ENCODE measurements around the gene TAF7L. TPM values are rescaled to one million over a fixed set of nuclear protein-coding genes. Genes with fewer than 3 reads are reported as not detected.
"Not testable (repeated sequence)": the region's sequence is repeated elsewhere in the genome, so short reads cannot be mapped to it uniquely, and the experiment has no call there.

The TAF7L gene, protein sequence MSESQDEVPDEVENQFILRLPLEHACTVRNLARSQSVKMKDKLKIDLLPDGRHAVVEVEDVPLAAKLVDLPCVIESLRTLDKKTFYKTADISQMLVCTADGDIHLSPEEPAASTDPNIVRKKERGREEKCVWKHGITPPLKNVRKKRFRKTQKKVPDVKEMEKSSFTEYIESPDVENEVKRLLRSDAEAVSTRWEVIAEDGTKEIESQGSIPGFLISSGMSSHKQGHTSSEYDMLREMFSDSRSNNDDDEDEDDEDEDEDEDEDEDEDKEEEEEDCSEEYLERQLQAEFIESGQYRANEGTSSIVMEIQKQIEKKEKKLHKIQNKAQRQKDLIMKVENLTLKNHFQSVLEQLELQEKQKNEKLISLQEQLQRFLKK
- 0.06 to 0.26 TPM (median 0.13 TPM) in 3 replicates for polyA plus RNA-seq
- 0.74 TPM for polyA plus RNA-seq (2011; ENCODE audit: low read depth)
- 0.03 and 0.12 TPM in 2 replicates for polyA plus RNA-seq (2011; cell fraction: cytosol; rRNA removed)
- 0.76 and 1.1 TPM in 2 replicates for polyA plus RNA-seq (2011; cell fraction: nucleus; rRNA removed)
- polyA plus RNA-seq (2012; ENCODE audit: low replicate concordance) = 0.42 TPM in 1 of 2 replicates, not detected in the other
- polyA minus RNA-seq = 0.35 TPM in 1 of 3 replicates, not detected in the others
- not detected for polyA minus RNA-seq (2011; cell fraction: cytosol; rRNA and poly(A)+ RNA removed)
- 0.21 and 0.62 TPM in 2 replicates for polyA minus RNA-seq (2011; cell fraction: nucleus; rRNA and poly(A)+ RNA removed)

DNA sequence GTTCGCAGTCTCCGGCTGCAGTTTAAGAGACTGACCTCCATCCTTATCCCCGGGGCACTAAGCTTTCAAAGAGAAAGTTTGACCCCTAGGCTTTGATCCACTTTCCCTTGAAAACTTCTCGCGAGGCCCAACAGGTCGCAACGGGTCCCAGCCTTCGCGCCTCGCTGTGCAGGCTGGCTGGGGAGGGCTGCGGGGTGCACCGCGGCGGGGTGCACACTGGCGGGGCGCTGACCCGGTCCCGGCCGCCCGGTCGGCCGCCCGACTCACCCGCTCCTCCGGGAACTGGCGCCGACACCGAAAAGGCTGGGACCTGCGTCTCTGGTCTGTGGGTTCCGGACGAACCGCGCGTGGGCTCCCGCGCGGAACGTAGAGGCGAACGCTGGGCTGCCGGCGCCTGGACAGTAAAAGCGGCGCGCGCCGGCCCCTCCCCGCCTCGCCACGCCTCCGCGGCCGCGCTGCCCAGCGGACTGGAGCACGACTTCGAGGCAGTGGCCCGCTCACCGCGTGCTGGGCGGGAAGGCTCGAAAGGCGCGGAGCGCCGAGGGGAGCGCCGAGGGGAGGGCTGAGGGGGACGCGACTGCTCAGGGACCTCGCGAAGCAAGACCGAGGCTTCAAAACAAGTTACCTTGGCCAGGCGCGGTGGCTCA is at the start of gene TAF7L:
Gene TAF7L, minus strand, starts transcription at position 378 of the 647 bp plus-strand sequence. CDS start 3,791 bp downstream, outside the sequence.
- no peak within 1 kb of the TSS for H3K4me3 ChIP-seq (ENCODE audit: control insufficient read depth in 2 of 3, extremely low read depth in 1 of 3, insufficient read depth in 2 of 3, low read depth in 1 of 3, low read length in 3 of 3)
- dilution Hi-C loops (cut with MboI; ENCODE audit: extremely low pct_ligation_motif_present, low sequenced_read_pairs) = no loop called here
- H3K27ac ChIP-seq (ENCODE audit: control insufficient read depth, insufficient read depth, low read length) = no peak within 1 kb of the TSS
- no peaks in the 10 kb centered on the region for H4K20me1 ChIP-seq (ENCODE audit: control insufficient read depth, extremely low read depth, insufficient read depth, low read length)
- no peak within 1 kb of the TSS for H2AFZ ChIP-seq (ENCODE audit: control insufficient read depth, low read length)
- peaks cover 3% of the 10 kb centered on the region for H3K27me3 ChIP-seq (ENCODE audit: control insufficient read depth, extremely low read depth, insufficient read depth, low read length)
- TF ChIP-seq EZH2 (IDR thresholded peaks at IDR 0.05; ENCODE audit: low read length) = no peak
- TF ChIP-seq, protein P1, sequence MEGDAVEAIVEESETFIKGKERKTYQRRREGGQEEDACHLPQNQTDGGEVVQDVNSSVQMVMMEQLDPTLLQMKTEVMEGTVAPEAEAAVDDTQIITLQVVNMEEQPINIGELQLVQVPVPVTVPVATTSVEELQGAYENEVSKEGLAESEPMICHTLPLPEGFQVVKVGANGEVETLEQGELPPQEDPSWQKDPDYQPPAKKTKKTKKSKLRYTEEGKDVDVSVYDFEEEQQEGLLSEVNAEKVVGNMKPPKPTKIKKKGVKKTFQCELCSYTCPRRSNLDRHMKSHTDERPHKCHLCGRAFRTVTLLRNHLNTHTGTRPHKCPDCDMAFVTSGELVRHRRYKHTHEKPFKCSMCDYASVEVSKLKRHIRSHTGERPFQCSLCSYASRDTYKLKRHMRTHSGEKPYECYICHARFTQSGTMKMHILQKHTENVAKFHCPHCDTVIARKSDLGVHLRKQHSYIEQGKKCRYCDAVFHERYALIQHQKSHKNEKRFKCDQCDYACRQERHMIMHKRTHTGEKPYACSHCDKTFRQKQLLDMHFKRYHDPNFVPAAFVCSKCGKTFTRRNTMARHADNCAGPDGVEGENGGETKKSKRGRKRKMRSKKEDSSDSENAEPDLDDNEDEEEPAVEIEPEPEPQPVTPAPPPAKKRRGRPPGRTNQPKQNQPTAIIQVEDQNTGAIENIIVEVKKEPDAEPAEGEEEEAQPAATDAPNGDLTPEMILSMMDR (optimal IDR thresholded peaks at IDR 0.05 in 1 of 3, IDR thresholded peaks at IDR 0.05 in 1 of 3, conservative IDR thresholded peaks at IDR 0.05 in 1 of 3; ENCODE audit: extremely low read depth in 1 of 3, insufficient read depth in 2 of 3, low read length in 3 of 3) = no peak
- H3K9me1 ChIP-seq (ENCODE audit: control insufficient read depth, extremely low read depth, insufficient read depth, low read length) = no peaks in the 10 kb centered on the region
- no peak within 1 kb of the TSS for H3K4me2 ChIP-seq (ENCODE audit: control insufficient read depth, extremely low read depth, insufficient read depth, low read depth, low read length)
- no peaks in the 10 kb centered on the region for H3K4me1 ChIP-seq (ENCODE audit: control insufficient read depth, extremely low read depth, insufficient read depth, low read length)
- DNase-seq (ENCODE audit: low read depth, low spot score) (no peak), FAIRE-seq (no peak)
- no peak within 1 kb of the TSS for H3K9ac ChIP-seq (ENCODE audit: control insufficient read depth, extremely low read depth, insufficient read depth, low read length)
- no peaks in the 10 kb centered on the region for H3K79me2 ChIP-seq (ENCODE audit: control insufficient read depth, insufficient read depth, low read length)
- H3K36me3 ChIP-seq (ENCODE audit: control insufficient read depth in 2 of 2, extremely low read depth in 1 of 2, insufficient read depth in 2 of 2, low read length in 2 of 2) = no peaks in the 10 kb centered on the region
- no peaks in the 10 kb centered on the region for H3K9me3 ChIP-seq (ENCODE audit: control insufficient read depth, low read depth, low read length)

DNA sequence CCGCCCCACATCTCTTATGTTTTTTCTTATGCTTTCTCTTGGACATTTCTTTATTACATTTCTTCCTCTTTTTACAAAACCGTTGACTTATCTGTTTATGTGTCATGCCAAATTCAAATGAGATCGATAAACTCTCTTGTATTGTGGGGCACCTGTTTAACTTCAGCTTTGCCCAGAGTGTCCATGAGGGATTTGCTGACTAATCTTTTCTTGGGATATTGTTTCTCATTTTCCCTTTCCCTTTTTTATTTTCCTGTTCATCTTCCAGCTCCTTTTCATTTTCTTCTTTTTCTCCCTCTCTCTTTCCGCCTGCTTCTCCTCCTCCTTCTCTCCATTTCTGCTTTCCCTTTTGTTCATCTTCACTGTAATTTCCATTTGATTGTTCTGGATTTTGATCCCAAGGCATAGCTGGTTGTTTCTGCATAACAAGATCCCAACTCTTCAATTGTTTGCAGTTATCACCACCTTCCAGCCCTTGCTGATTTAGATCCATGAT is 46.7 kb upstream of the TAF7L start:
- dilution Hi-C loops (cut with MboI; ENCODE audit: extremely low pct_ligation_motif_present, low sequenced_read_pairs) = no loop called here
- TF ChIP-seq, protein P1 (optimal IDR thresholded peaks at IDR 0.05 in 1 of 3, IDR thresholded peaks at IDR 0.05 in 1 of 3, conservative IDR thresholded peaks at IDR 0.05 in 1 of 3; ENCODE audit: extremely low read depth in 1 of 3, insufficient read depth in 2 of 3, low read length in 3 of 3) = no peak
- no peak for TF ChIP-seq EZH2 (IDR thresholded peaks at IDR 0.05; ENCODE audit: low read length)
- H3K4me3 ChIP-seq (ENCODE audit: control insufficient read depth in 2 of 3, extremely low read depth in 1 of 3, insufficient read depth in 2 of 3, low read depth in 1 of 3, low read length in 3 of 3) = no peak overlapping the region

DNA sequence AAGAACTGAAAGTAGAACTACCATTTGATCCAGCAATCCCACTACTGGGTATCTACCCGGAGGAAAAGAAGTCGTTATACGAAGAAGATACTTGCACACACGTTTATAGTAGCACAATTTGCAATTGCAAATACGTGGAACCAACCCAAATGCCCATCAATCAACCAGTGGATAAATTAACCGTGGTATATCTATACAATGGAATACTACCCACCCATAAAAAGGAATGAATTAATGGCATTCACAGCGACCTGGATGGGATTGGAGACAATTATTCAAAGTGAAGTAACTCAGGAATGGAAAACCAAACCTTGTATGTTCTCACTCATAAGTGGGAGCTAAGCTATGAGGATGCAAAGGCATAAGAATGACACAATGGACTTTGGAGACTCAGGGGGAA is 43.2 kb upstream of the TAF7L start:
- H3K9me1 ChIP-seq (ENCODE audit: control insufficient read depth, extremely low read depth, insufficient read depth, low read length); H3K9me3 ChIP-seq (ENCODE audit: control insufficient read depth, low read depth, low read length); H4K20me1 ChIP-seq (ENCODE audit: control insufficient read depth, extremely low read depth, insufficient read depth, low read length); H2AFZ ChIP-seq (ENCODE audit: control insufficient read depth, low read length); FAIRE-seq; DNase-seq (ENCODE audit: low read depth, low spot score); H3K4me2 ChIP-seq (ENCODE audit: control insufficient read depth, extremely low read depth, insufficient read depth, low read depth, low read length); H3K27ac ChIP-seq (ENCODE audit: control insufficient read depth, insufficient read depth, low read length); H3K4me1 ChIP-seq (ENCODE audit: control insufficient read depth, extremely low read depth, insufficient read depth, low read length); H3K9ac ChIP-seq (ENCODE audit: control insufficient read depth, extremely low read depth, insufficient read depth, low read length); dilution Hi-C loops (cut with MboI; ENCODE audit: extremely low pct_ligation_motif_present, low sequenced_read_pairs); H3K36me3 ChIP-seq (ENCODE audit: control insufficient read depth in 2 of 2, extremely low read depth in 1 of 2, insufficient read depth in 2 of 2, low read length in 2 of 2); H3K27me3 ChIP-seq (ENCODE audit: control insufficient read depth, extremely low read depth, insufficient read depth, low read length); H3K4me3 ChIP-seq (ENCODE audit: control insufficient read depth in 2 of 3, extremely low read depth in 1 of 3, insufficient read depth in 2 of 3, low read depth in 1 of 3, low read length in 3 of 3); H3K79me2 ChIP-seq (ENCODE audit: control insufficient read depth, insufficient read depth, low read length): not testable (repeated sequence)

More for the DNA sequence above, 46.7 kb upstream of the TAF7L start:
- no peaks in the 10 kb centered on the region for H3K27me3 ChIP-seq (ENCODE audit: control insufficient read depth, extremely low read depth, insufficient read depth, low read length)
- H3K79me2 ChIP-seq (ENCODE audit: control insufficient read depth, insufficient read depth, low read length) = no peaks in the 10 kb centered on the region
- no peak for DNase-seq (ENCODE audit: low read depth, low spot score)
- no peak overlapping the region for H3K9ac ChIP-seq (ENCODE audit: control insufficient read depth, extremely low read depth, insufficient read depth, low read length)
- H3K4me1 ChIP-seq (ENCODE audit: control insufficient read depth, extremely low read depth, insufficient read depth, low read length) = no peaks in the 10 kb centered on the region
- no peaks in the 10 kb centered on the region for H3K9me3 ChIP-seq (ENCODE audit: control insufficient read depth, low read depth, low read length)
- FAIRE-seq = no peak
- no peak overlapping the region for H2AFZ ChIP-seq (ENCODE audit: control insufficient read depth, low read length)
- H3K36me3 ChIP-seq (ENCODE audit: control insufficient read depth in 2 of 2, extremely low read depth in 1 of 2, insufficient read depth in 2 of 2, low read length in 2 of 2) = no peaks in the 10 kb centered on the region
- no peak overlapping the region for H3K4me2 ChIP-seq (ENCODE audit: control insufficient read depth, extremely low read depth, insufficient read depth, low read depth, low read length)
- H4K20me1 ChIP-seq (ENCODE audit: control insufficient read depth, extremely low read depth, insufficient read depth, low read length) = no peaks in the 10 kb centered on the region
- H3K9me1 ChIP-seq (ENCODE audit: control insufficient read depth, extremely low read depth, insufficient read depth, low read length) = no peaks in the 10 kb centered on the region
- H3K27ac ChIP-seq (ENCODE audit: control insufficient read depth, insufficient read depth, low read length) = no peak overlapping the region
